GM12878 (cell line): ENCODE data around the gene EDEM3. TPM values are rescaled to one million over a fixed set of nuclear protein-coding genes. Genes with fewer than 3 reads are reported as not detected.

Source experiments
- ATAC-seq: fragments of 200-7000 bp; cut with Tn5 transposase; 3 replicates; pipeline ENCODE4 v1.9.1; 2020; ENCODE audit warnings: mild to moderate bottlenecking, moderate library complexity
- BruUV-seq: library from RNA; stranded (reverse); fragments of 400-500 nt; replicated peaks from 2 replicates; lab custom pipeline; 2021; lab: Mats Ljungman, UMichigan
- CTCF ChIA-PET: fragments of 300-600 bp; sonication (Branson Sonifier 250); formaldehyde crosslinking; extraction: SDS; loops from one replicate; lab custom pipeline; 2021; ENCODE audit warnings: inconsistent platforms; lab: Yijun Ruan, JAX
- POLR2A ChIA-PET: fragments of 350-600 bp; formaldehyde crosslinking; extraction: SDS; loops from one replicate; lab custom pipeline; 2021; ENCODE audit warnings: inconsistent platforms; lab: Charles Lee
- RAD21 ChIA-PET: fragments of 300-600 bp; sonication (Branson Sonifier 250); formaldehyde crosslinking; loops from one replicate; lab custom pipeline; 2023; ENCODE audit warnings: antibody characterized with exemption; ENCODE audit not compliant: unreplicated experiment; lab: Charles Lee
- SMC1A ChIA-PET: fragments of 300-600 bp; sonication (Branson Sonifier 250); formaldehyde crosslinking; loops from one replicate; lab custom pipeline; 2023; ENCODE audit not compliant: unreplicated experiment, uncharacterized antibody; lab: Charles Lee
- DNase-seq: peaks from one replicate; pipeline ENCODE4 v3.0.0-alpha.2; 2011; ENCODE audit warnings: low read depth, low spot score
- FAIRE-seq: peaks from 3 replicates; lab custom pipeline; 2011; peaks lifted over from hg19 to GRCh38; lab: Jason Lieb, UNC
- H2AFZ ChIP-seq: 2 replicates; pipeline ENCODE4 v1.6.0; 2011; ENCODE audit warnings: low read depth, low read length, control low read depth; ENCODE audit not compliant: control insufficient read depth
- H3K27ac ChIP-seq: 2 replicates; pipeline ENCODE4 v1.5.1; 2011; ENCODE audit warnings: control low read depth; ENCODE audit not compliant: control insufficient read depth, insufficient read depth
- H3K27me3 ChIP-seq, 2 experiments: replicated peaks in 1 of 2; 2 replicates each; pipeline versions ENCODE4 v1.6.0 to v1.6.1; 2011; ENCODE audit warnings: low read length in 1 of 2; ENCODE audit not compliant: control insufficient read depth in 2 of 2, insufficient read depth in 2 of 2
- H3K36me3 ChIP-seq, 2 experiments: 2 replicates each; pipeline ENCODE4 v1.5.1; 2011; ENCODE audit warnings: low read length in 1 of 2; ENCODE audit not compliant: control insufficient read depth in 2 of 2, insufficient read depth in 2 of 2
- H3K4me1 ChIP-seq: 2 replicates; pipeline ENCODE4 v1.6.1; 2011; ENCODE audit warnings: mild to moderate bottlenecking, low read length, moderate library complexity, mixed read lengths; ENCODE audit not compliant: control insufficient read depth, insufficient read depth
- H3K4me2 ChIP-seq: 2 replicates; pipeline ENCODE4 v1.6.0; 2011; ENCODE audit warnings: control low read depth; ENCODE audit not compliant: control insufficient read depth, insufficient read depth
- H3K4me3 ChIP-seq: fragments of 200-600 bp; sonication (generic); 2 replicates; pipeline ENCODE4 v1.5.1; 2016
- H3K79me2 ChIP-seq: 2 replicates; pipeline ENCODE4 v1.6.0; 2011; ENCODE audit warnings: low read length; ENCODE audit not compliant: control insufficient read depth, insufficient read depth
- H3K9ac ChIP-seq: 2 replicates; pipeline ENCODE4 v1.8.0; 2011; ENCODE audit warnings: low read length, control low read depth, mixed read lengths; ENCODE audit not compliant: control insufficient read depth, insufficient read depth
- H3K9me3 ChIP-seq: replicated peaks from 3 replicates; pipeline ENCODE4 v1.5.1; 2011; ENCODE audit warnings: mild to moderate bottlenecking, low read length; ENCODE audit not compliant: control insufficient read depth, insufficient read depth
- H4K20me1 ChIP-seq: 2 replicates; pipeline ENCODE4 v1.6.0; 2011; ENCODE audit not compliant: control insufficient read depth, insufficient read depth
- BRCA1 ChIP-seq: IDR thresholded peaks from 2 replicates; pipeline ENCODE4 v1.6.1; 2011; ENCODE audit warnings: low read depth, low read length, improper control_type of control experiment
- CHD2 ChIP-seq: IDR thresholded peaks from 2 replicates; pipeline ENCODE4 v1.6.1; 2011; ENCODE audit warnings: low read depth, low read length, improper control_type of control experiment, borderline replicate concordance
- CREB1 ChIP-seq: IDR thresholded peaks from 2 replicates; pipeline ENCODE4 v1.6.1; 2012; ENCODE audit warnings: low read depth, mild to moderate bottlenecking, inconsistent platforms
- ESRRA ChIP-seq: IDR thresholded peaks from 2 replicates; pipeline ENCODE4 v1.6.1; 2012; ENCODE audit warnings: mild to moderate bottlenecking, low read length, improper control_type of control experiment
- EZH2 ChIP-seq: IDR thresholded peaks from 2 replicates; pipeline ENCODE4 v1.6.1; 2012; ENCODE audit warnings: low read depth, mild to moderate bottlenecking, control low read depth, inconsistent platforms, low read length, borderline replicate concordance; ENCODE audit not compliant: control insufficient read depth
- HDGF ChIP-seq: fragments of 450-650 bp; IDR thresholded peaks from 2 replicates; pipeline ENCODE4 v1.6.1; 2016; ENCODE audit warnings: antibody characterized with exemption
- JUNB ChIP-seq: IDR thresholded peaks from 2 replicates; pipeline ENCODE4 v1.6.1; 2016; ENCODE audit warnings: antibody characterized with exemption, mild to moderate bottlenecking
- JUND ChIP-seq: IDR thresholded peaks from 2 replicates; pipeline ENCODE4 v1.6.1; 2012; ENCODE audit warnings: low read depth, mild to moderate bottlenecking, low read length, improper control_type of control experiment, moderate library complexity
- KDM1A ChIP-seq: fragments of 200-600 bp; sonication (generic); IDR thresholded peaks from 2 replicates; pipeline ENCODE4 v1.6.1; 2016; ENCODE audit warnings: borderline replicate concordance
- MTA3 ChIP-seq: IDR thresholded peaks from 2 replicates; pipeline ENCODE4 v1.6.1; 2012; ENCODE audit warnings: low read length, inconsistent platforms, borderline replicate concordance
- RB1 ChIP-seq: fragments of 450-650 bp; formaldehyde crosslinking; IDR thresholded peaks from 2 replicates; pipeline ENCODE4 v1.6.1; 2017; ENCODE audit warnings: mild to moderate bottlenecking, borderline replicate concordance
- RCOR1 ChIP-seq: conservative IDR thresholded peaks from 2 replicates; pipeline ENCODE4 v1.6.1; 2012; ENCODE audit warnings: low read depth, low read length, improper control_type of control experiment
- SPI1 ChIP-seq: IDR thresholded peaks from 2 replicates; pipeline ENCODE4 v1.6.1; 2011; ENCODE audit warnings: low read depth, mild to moderate bottlenecking, low read length, moderate library complexity, borderline replicate concordance; ENCODE audit not compliant: insufficient read depth
- TAF1 ChIP-seq: IDR thresholded peaks from 2 replicates; pipeline ENCODE4 v1.6.1; 2011; ENCODE audit warnings: mild to moderate bottlenecking, low read depth, low read length, borderline replicate concordance
- TBL1XR1 ChIP-seq: IDR thresholded peaks from 2 replicates; pipeline ENCODE4 v1.6.1; 2012; ENCODE audit warnings: low read depth, low read length, improper control_type of control experiment
- ZNF24 ChIP-seq: fragments of 450-650 bp; IDR thresholded peaks from 2 replicates; pipeline ENCODE4 v1.6.1; 2017; ENCODE audit warnings: antibody characterized with exemption, mild to moderate bottlenecking
- in situ Hi-C: fragments of 300-500 bp; cut with MboI; formaldehyde crosslinking; loops from 9 replicates; pipeline ENCODE4 v1.14.3; 2018; ENCODE audit warnings: mixed read lengths
- intact Hi-C: fragments of 100-400 bp; cut with micrococcal nuclease; formaldehyde crosslinking; loops from one replicate; pipeline ENCODE4 v1.14.2; 2022; ENCODE audit not compliant: unreplicated experiment
- polyA plus RNA-seq, 11 experiments: library from polyadenylated mRNA; depleted of rRNA in 4 of 11; unstranded in 6 of 11; stranded (reverse) in 5 of 11; fragments of >200 nt; fragmentation: Nextera tagmentation in 4 of 11; fragmentation: Illumina TruSeq in 1 of 11; extraction: Ambion mirVana in 4 of 11; extraction: Trizol in 1 of 11; gene quantifications; 1 replicate in 1 of 11; 2 replicates in 10 of 11; pipeline versions ENCODE4 v1.2.1 to v1.2.3, GENCODE V29; 2011 to 2016; ENCODE audit warnings: inconsistent platforms in 2 of 11, missing spikeins in 2 of 11, low read depth in 1 of 11
- total RNA-seq, 4 experiments: library from RNA; depleted of rRNA in 3 of 4; stranded (reverse); fragments of >200 nt in 3 of 4; fragmentation: Illumina TruSeq in 1 of 4; extraction: Trizol in 1 of 4; gene quantifications; 2 replicates each; pipeline versions ENCODE4 v1.2.1 to v1.2.3, GENCODE V29; 2013 to 2021
- TF ChIP-seq, protein P1 (sequence below): fragments of 450-650 bp; IDR thresholded peaks from 2 replicates; pipeline ENCODE4 v1.6.1; 2018; ENCODE audit warnings: borderline replicate concordance, mild to moderate bottlenecking; ENCODE audit not compliant: partially characterized antibody
- TF ChIP-seq, protein P2 (sequence below): IDR thresholded peaks from 2 replicates; pipeline ENCODE4 v1.6.1; 2011; ENCODE audit warnings: borderline replicate concordance, low read depth, mild to moderate bottlenecking, moderate library complexity, mixed read lengths, low read length; ENCODE audit not compliant: insufficient read depth; ENCODE audit errors: extremely low read length
- TF ChIP-seq, protein P3 (sequence below): fragments of 450-650 bp; IDR thresholded peaks from 2 replicates; pipeline ENCODE4 v1.6.1; 2018; ENCODE audit warnings: mild to moderate bottlenecking, low read depth, moderate library complexity; ENCODE audit not compliant: partially characterized antibody

Gene EDEM3
- total and polyA plus RNA-seq, 10 of the 15 experiments (the other 5 are each of a cell fraction or from before 2014, with no cell fraction given): 6.4 to 19.3 (median 14.3) TPM

DNA sequence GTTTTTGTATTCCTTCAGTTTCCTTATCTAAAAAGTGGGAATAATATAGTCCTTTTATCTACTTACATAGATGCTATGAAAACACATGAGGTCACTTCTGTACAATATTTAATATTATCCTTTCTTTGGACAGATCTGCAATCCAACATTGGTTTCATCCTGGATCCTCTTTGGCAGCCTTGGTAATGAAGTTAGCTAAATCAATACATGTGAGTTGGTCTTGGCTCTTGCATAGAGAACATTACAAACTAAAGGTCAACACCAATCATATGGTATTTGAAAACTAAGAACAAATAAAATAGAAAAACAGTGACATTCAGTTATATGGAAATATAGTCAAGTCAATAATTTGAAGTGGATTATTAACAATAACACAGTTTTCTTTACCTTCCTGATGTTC, 3.2 kb upstream of the EDEM3 start:
- Histone ChIP-seq H3K36me3 (no peaks in the 10 kb centered on the region), H2AFZ (no peak overlapping the region), H3K9me3 (no peaks in the 10 kb centered on the region), H3K4me1 (no peaks in the 10 kb centered on the region), H3K9ac (no peak overlapping the region), H3K4me2 (no peak overlapping the region), H3K27ac (no peak overlapping the region), H4K20me1 (no peaks in the 10 kb centered on the region), H3K27me3 (no peaks in the 10 kb centered on the region), H3K79me2 (peaks cover 18% of the 10 kb centered on the region), H3K4me3 (no peak overlapping the region)
- no TSS peak for BruUV-seq
- no peak for DNase-seq
- SMC1A ChIA-PET: no interaction called here
- RAD21 ChIA-PET: no interaction called here
- intact Hi-C loops: loop anchor here (5.0 kb wide), 1 partner anchor 399 kb away; the partner anchor contains the start of genes SWT1 and TRMT1L
- POLR2A ChIA-PET: no interaction called here
- FAIRE-seq: no peak
- in situ Hi-C loops: no loop called here
- CTCF ChIA-PET: interaction anchor here (0.6 kb wide), 2 partner anchors 14 to 262 kb away, joined by 3 read pairs; no protein-coding TSS in a partner anchor
- no peak for TF ChIP-seq ESRRA
- no peak for TF ChIP-seq ZNF24
- TF ChIP-seq KDM1A: no peak
- no peak for TF ChIP-seq SPI1
- TF ChIP-seq CHD2: no peak
- no peak for TF ChIP-seq TAF1
- TF ChIP-seq RCOR1: no peak
- no peak for TF ChIP-seq CREB1
- TF ChIP-seq, protein P1, sequence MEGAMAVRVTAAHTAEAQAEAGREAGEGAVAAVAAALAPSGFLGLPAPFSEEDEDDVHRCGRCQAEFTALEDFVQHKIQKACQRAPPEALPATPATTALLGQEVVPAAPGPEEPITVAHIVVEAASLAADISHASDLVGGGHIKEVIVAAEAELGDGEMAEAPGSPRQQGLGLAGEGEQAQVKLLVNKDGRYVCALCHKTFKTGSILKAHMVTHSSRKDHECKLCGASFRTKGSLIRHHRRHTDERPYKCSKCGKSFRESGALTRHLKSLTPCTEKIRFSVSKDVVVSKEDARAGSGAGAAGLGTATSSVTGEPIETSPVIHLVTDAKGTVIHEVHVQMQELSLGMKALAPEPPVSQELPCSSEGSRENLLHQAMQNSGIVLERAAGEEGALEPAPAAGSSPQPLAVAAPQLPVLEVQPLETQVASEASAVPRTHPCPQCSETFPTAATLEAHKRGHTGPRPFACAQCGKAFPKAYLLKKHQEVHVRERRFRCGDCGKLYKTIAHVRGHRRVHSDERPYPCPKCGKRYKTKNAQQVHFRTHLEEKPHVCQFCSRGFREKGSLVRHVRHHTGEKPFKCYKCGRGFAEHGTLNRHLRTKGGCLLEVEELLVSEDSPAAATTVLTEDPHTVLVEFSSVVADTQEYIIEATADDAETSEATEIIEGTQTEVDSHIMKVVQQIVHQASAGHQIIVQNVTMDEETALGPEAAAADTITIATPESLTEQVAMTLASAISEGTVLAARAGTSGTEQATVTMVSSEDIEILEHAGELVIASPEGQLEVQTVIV: no peak
- TF ChIP-seq, protein P2, sequence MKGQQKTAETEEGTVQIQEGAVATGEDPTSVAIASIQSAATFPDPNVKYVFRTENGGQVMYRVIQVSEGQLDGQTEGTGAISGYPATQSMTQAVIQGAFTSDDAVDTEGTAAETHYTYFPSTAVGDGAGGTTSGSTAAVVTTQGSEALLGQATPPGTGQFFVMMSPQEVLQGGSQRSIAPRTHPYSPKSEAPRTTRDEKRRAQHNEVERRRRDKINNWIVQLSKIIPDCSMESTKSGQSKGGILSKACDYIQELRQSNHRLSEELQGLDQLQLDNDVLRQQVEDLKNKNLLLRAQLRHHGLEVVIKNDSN: no peak
- TF ChIP-seq HDGF: no peak
- no peak for TF ChIP-seq RB1
- TF ChIP-seq, protein P3, sequence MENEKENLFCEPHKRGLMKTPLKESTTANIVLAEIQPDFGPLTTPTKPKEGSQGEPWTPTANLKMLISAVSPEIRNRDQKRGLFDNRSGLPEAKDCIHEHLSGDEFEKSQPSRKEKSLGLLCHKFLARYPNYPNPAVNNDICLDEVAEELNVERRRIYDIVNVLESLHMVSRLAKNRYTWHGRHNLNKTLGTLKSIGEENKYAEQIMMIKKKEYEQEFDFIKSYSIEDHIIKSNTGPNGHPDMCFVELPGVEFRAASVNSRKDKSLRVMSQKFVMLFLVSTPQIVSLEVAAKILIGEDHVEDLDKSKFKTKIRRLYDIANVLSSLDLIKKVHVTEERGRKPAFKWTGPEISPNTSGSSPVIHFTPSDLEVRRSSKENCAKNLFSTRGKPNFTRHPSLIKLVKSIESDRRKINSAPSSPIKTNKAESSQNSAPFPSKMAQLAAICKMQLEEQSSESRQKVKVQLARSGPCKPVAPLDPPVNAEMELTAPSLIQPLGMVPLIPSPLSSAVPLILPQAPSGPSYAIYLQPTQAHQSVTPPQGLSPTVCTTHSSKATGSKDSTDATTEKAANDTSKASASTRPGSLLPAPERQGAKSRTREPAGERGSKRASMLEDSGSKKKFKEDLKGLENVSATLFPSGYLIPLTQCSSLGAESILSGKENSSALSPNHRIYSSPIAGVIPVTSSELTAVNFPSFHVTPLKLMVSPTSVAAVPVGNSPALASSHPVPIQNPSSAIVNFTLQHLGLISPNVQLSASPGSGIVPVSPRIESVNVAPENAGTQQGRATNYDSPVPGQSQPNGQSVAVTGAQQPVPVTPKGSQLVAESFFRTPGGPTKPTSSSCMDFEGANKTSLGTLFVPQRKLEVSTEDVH: no peak
- TF ChIP-seq TBL1XR1: no peak
- TF ChIP-seq JUND: no peak
- no peak for TF ChIP-seq JUNB
- TF ChIP-seq BRCA1: no peak
- no peak for TF ChIP-seq MTA3
- no peak for TF ChIP-seq EZH2
- ATAC-seq: no peak
